MM.1S (cell line): Measurements from ENCODE around the gene DKC1.

Experiments used
- CTCF ChIP-seq: fragments of 300-600 bp; sonication (generic); IDR thresholded peaks from 2 replicates; pipeline ENCODE4 v1.5.1; 2016; ENCODE audit warnings: antibody characterized with exemption, low read length, mixed read lengths
- EZH2phosphoT487 ChIP-seq: fragments of 300-600 bp; sonication (generic); IDR thresholded peaks from 2 replicates; pipeline ENCODE4 v1.6.1; 2018; ENCODE audit warnings: antibody characterized with exemption, low read length

GRCh38 chrX:154732421-154733065 lies 30.1 kb upstream of the DKC1 start:
- TF ChIP-seq CTCF, result no peak
- TF ChIP-seq EZH2phosphoT487, result no peak
